K562 (cell line): ENCODE results near the gene MORF4L1. TPM values are rescaled to one million over a fixed set of nuclear protein-coding genes. Genes with fewer than 3 reads are reported as not detected.

Experiments used
- BACH1 ChIP-seq: fragments of 200-800 bp; sonication (Bioruptor generic); IDR thresholded peaks from 2 replicates; pipeline ENCODE4 v1.6.1; 2016; ENCODE audit warnings: missing genetic modification characterization, missing compliant biosample characterization
- BCOR ChIP-seq: fragments of 450-650 bp; IDR thresholded peaks from 2 replicates; pipeline ENCODE4 v1.6.1; 2016
- CBFA2T2 ChIP-seq: fragments of 450-650 bp; conservative IDR thresholded peaks from 2 replicates; pipeline ENCODE4 v1.6.1; 2017; ENCODE audit warnings: mild to moderate bottlenecking
- EZH2 ChIP-seq: IDR thresholded peaks from 2 replicates; pipeline ENCODE4 v1.6.1; 2012; ENCODE audit warnings: low read depth, mild to moderate bottlenecking, inconsistent platforms, low read length, borderline replicate concordance
- FIP1L1 ChIP-seq: fragments of 200-400 bp; formaldehyde crosslinking; IDR thresholded peaks from 2 replicates; pipeline ENCODE4 v1.6.1; 2018; ENCODE audit warnings: mild to moderate bottlenecking, low read depth, low read length; ENCODE audit not compliant: poor library complexity, severe bottlenecking
- GATAD2A ChIP-seq: fragments of 450-650 bp; IDR thresholded peaks from 2 replicates; pipeline ENCODE4 v1.6.1; 2017
- KAT2B ChIP-seq: IDR thresholded peaks from one replicate; pipeline ENCODE4 v1.6.1; 2012; ENCODE audit warnings: low read depth, mild to moderate bottlenecking, control low read depth, inconsistent platforms, low read length, moderate library complexity
- MAFG ChIP-seq: fragments of 450-650 bp; conservative IDR thresholded peaks from 2 replicates; pipeline ENCODE4 v1.6.1; 2016; ENCODE audit warnings: missing genetic modification characterization, missing compliant biosample characterization
- SAFB2 ChIP-seq: fragments of 200-400 bp; formaldehyde crosslinking; IDR thresholded peaks from 2 replicates; pipeline ENCODE4 v1.6.1; 2018; ENCODE audit warnings: borderline replicate concordance, low read length, low read depth, moderate library complexity; ENCODE audit not compliant: severe bottlenecking
- SAP30 ChIP-seq: fragments of 200-600 bp; sonication (generic); IDR thresholded peaks from 2 replicates; pipeline ENCODE4 v1.6.1; 2012; ENCODE audit warnings: borderline replicate concordance, low read depth, mild to moderate bottlenecking, moderate library complexity, low read length, control low read depth, inconsistent platforms; ENCODE audit not compliant: insufficient read depth, poor library complexity, severe bottlenecking
- SRSF3 ChIP-seq: fragments of 200-400 bp; formaldehyde crosslinking; IDR thresholded peaks from 2 replicates; pipeline ENCODE4 v1.6.1; 2016; ENCODE audit warnings: mild to moderate bottlenecking, low read length, moderate library complexity; ENCODE audit not compliant: insufficient read depth
- SRSF7 ChIP-seq: fragments of 200-400 bp; formaldehyde crosslinking; optimal IDR thresholded peaks from 2 replicates; pipeline ENCODE3; 2017; ENCODE audit warnings: mild to moderate bottlenecking, low read depth, low read length
- TCF7 ChIP-seq: sonication (generic); IDR thresholded peaks from 2 replicates; pipeline ENCODE4 v1.6.1; 2016; ENCODE audit warnings: antibody characterized with exemption, borderline replicate concordance
- ZEB2 ChIP-seq: fragments of 450-650 bp; IDR thresholded peaks from 2 replicates; pipeline ENCODE4 v1.6.1; 2016
- ZKSCAN3 ChIP-seq: fragments of 250-450 bp; sonication (Bioruptor Pico); IDR thresholded peaks from 2 replicates; pipeline ENCODE4 v1.4.0; 2020
- ZNF133 ChIP-seq: fragments of 250-450 bp; sonication (Bioruptor Pico); IDR thresholded peaks from 2 replicates; pipeline ENCODE4 v1.4.0; 2020; ENCODE audit warnings: mild to moderate bottlenecking
- ZNF134 ChIP-seq: fragments of 250-450 bp; sonication (Bioruptor Pico); conservative IDR thresholded peaks from 2 replicates; pipeline ENCODE4 v1.4.0; 2020
- ZNF239 ChIP-seq: fragments of 250-450 bp; sonication (Bioruptor Pico); IDR thresholded peaks from 2 replicates; pipeline ENCODE4 v1.4.0; 2020; ENCODE audit warnings: mild to moderate bottlenecking
- ZNF444 ChIP-seq: fragments of 250-450 bp; sonication (Bioruptor Pico); IDR thresholded peaks from 2 replicates; pipeline ENCODE4 v1.4.0; 2020; ENCODE audit warnings: mild to moderate bottlenecking, moderate library complexity
- ZNF766 ChIP-seq: fragments of 200-800 bp; sonication (Bioruptor generic); conservative IDR thresholded peaks from 2 replicates; pipeline ENCODE4 v1.6.1; 2016; ENCODE audit warnings: missing genetic modification characterization, missing compliant biosample characterization
- polyA plus RNA-seq, 8 experiments: library from polyadenylated mRNA; depleted of rRNA in 4 of 8; stranded (reverse) in 5 of 8; unstranded in 3 of 8; fragments of >200 nt; fragmentation: Nextera tagmentation in 2 of 8; fragmentation: Illumina TruSeq in 1 of 8; extraction: Ambion mirVana in 2 of 8; extraction: Trizol in 1 of 8; gene quantifications; 2 replicates each; pipeline versions ENCODE4 v1.2.1 to v1.2.3, GENCODE V29; 2011 to 2014; ENCODE audit warnings: inconsistent platforms in 1 of 8, missing spikeins in 1 of 8
- total RNA-seq, 7 experiments: library from RNA; depleted of rRNA in 6 of 7; stranded (reverse); fragments of >200 nt in 6 of 7; fragmentation: Illumina TruSeq in 2 of 7; extraction: Trizol in 2 of 7; gene quantifications; 2 replicates each; pipeline versions ENCODE4 v1.2.1 to v1.2.3, GENCODE V29; 2011 to 2021; ENCODE audit warnings: low replicate concordance in 1 of 7
- TF ChIP-seq, protein P1 (sequence below): IDR thresholded peaks from 2 replicates; pipeline ENCODE4 v1.6.1; 2016; ENCODE audit warnings: missing genetic modification characterization, missing compliant biosample characterization

Gene MORF4L1
- total and polyA plus RNA-seq, 9 of the 15 experiments (the other 6 are each of a cell fraction or from before 2014, with no cell fraction given): 127 to 615 (median 281) TPM

DNA sequence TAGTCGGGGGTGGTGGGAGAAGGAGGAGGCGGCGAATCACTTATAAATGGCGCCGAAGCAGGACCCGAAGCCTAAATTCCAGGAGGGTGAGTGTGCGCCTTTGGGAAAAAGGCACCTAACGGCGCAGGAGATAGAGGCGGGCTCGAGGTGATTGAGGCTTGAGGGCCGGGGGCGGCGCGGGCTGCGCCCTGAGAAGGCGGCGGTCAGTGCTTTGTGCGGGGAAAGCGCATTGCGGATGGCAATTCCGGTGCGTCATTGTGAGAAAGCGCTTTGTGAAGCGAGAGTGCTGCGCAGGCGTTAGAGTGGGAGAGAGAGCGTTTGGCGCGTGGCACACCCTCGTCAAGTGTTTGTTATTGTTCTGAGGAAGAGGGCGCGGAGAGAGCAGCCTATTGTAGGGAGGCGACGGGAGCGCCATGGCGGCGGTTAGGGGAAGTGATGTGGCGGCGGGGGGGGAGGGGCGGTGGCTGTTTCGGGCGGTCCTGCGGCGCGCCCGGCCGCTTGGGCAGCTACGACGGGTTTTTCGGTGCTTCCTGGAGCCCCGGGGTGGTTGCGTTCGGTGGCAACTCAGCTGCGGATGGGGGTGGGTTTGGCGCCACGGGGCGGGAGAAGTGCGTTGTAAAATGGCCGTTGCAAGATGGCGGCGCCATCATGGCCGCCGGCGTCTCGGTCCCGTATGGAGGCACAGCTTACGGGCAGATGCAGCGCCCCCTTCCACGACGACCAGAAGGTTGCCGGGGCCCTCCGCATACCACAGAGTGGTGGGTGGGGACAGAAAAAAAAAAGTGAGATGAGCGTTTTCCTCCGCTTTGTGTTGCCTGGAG, 492 bp downstream of the MORF4L1 start (continued):
- peak; percentile 64 for TF ChIP-seq FIP1L1
- 0 out of 2 replicates have a peak, but pooled peaks have one; percentile 14 for TF ChIP-seq BCOR
- no peak for TF ChIP-seq GATAD2A
- TF ChIP-seq SRSF7: no peak
- no peak for TF ChIP-seq ZKSCAN3 (CRISPR knock-in tag)
- TF ChIP-seq SAFB2: no peak
- TF ChIP-seq, protein P1, sequence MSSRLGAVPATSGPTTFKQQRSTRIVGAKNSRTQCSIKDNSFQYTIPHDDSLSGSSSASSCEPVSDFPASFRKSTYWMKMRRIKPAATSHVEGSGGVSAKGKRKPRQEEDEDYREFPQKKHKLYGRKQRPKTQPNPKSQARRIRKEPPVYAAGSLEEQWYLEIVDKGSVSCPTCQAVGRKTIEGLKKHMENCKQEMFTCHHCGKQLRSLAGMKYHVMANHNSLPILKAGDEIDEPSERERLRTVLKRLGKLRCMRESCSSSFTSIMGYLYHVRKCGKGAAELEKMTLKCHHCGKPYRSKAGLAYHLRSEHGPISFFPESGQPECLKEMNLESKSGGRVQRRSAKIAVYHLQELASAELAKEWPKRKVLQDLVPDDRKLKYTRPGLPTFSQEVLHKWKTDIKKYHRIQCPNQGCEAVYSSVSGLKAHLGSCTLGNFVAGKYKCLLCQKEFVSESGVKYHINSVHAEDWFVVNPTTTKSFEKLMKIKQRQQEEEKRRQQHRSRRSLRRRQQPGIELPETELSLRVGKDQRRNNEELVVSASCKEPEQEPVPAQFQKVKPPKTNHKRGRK (tag): no peak
- TF ChIP-seq TCF7: 0 out of 2 replicates have a peak, but pooled peaks have one; percentile 35
- TF ChIP-seq BACH1 (tag): no peak; the same call in 1 of the 2 replicates
- TF ChIP-seq ZNF766 (CRISPR knock-in tag): peak; percentile 66; the same call in 1 of the 2 replicates
- no peak for TF ChIP-seq ZNF444 (CRISPR knock-in tag)
- TF ChIP-seq KAT2B: no peak
- TF ChIP-seq EZH2: no peak
- peak; percentile 86 for TF ChIP-seq SAP30
- TF ChIP-seq MAFG (tag): no peak; the same call in 1 of the 2 replicates
- TF ChIP-seq CBFA2T2: no peak
- TF ChIP-seq ZNF239 (CRISPR knock-in tag): no peak
- TF ChIP-seq ZNF133 (CRISPR knock-in tag): no peak
- TF ChIP-seq ZEB2: no peak
- TF ChIP-seq ZNF134: no peak
- peak; percentile 91; the same call in 1 of the 2 replicates for TF ChIP-seq SRSF3
